ENCODE data around the gene CABP4.

DNA sequence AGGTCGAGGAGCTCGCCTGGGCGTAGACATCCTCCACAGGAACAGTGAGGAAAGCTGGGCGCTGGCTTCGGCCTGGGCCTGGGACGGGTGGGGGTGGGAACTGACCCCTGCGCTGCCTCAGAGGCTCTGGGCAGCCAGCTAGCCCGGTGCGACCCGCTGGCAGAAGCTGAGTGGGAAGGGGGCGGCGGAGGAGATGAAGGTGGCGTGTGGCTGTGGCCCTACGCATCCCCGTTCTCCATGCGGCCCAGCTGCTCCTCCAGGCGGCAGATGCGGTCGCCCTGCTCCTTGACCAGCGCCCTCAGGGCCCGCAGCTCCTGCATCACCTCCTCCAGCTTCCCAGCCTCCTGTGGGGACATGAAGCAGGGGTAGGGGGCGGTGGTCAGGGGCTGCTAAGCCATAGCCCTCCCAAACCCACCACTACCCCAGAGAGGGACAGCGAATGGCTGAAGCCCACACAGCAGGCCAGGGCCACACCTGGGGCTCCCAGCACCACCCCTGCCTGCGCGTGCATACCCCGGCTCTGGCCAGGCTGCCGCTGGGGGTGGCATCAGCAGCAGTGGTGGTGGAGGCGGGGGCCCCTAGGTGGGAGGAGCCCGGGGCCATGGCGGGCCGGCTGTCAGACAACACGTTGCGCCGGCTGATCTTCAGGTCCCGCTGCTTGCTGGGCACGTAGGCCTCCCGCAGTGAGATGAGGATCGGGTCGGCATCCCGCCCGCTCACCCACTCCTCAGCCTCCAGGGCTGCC, 16.8 kb upstream of the CABP4 start:
- TF ChIP-seq, protein P1, sequence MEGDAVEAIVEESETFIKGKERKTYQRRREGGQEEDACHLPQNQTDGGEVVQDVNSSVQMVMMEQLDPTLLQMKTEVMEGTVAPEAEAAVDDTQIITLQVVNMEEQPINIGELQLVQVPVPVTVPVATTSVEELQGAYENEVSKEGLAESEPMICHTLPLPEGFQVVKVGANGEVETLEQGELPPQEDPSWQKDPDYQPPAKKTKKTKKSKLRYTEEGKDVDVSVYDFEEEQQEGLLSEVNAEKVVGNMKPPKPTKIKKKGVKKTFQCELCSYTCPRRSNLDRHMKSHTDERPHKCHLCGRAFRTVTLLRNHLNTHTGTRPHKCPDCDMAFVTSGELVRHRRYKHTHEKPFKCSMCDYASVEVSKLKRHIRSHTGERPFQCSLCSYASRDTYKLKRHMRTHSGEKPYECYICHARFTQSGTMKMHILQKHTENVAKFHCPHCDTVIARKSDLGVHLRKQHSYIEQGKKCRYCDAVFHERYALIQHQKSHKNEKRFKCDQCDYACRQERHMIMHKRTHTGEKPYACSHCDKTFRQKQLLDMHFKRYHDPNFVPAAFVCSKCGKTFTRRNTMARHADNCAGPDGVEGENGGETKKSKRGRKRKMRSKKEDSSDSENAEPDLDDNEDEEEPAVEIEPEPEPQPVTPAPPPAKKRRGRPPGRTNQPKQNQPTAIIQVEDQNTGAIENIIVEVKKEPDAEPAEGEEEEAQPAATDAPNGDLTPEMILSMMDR (IDR thresholded peaks at IDR 0.05 in 2 of 3, conservative IDR thresholded peaks at IDR 0.05 in 1 of 3; ENCODE audit: control insufficient read depth in 2 of 3, extremely low read depth in 1 of 3, insufficient read depth in 1 of 3, low read depth in 3 of 3, low read length in 3 of 3): peak in 1 of 3 experiments; percentile 28; a peak in 1 of 6 replicates
- TF ChIP-seq NR2C2 (IDR thresholded peaks at IDR 0.05; ENCODE audit: borderline replicate concordance, control insufficient read depth, insufficient read length, low read depth) (no peak), MYC (IDR thresholded peaks at IDR 0.05; ENCODE audit: insufficient read depth, insufficient read length, insufficient replicate concordance, low read length, severe bottlenecking) (no peak)

Measured in GM12878 (cell line).